Astrocyte (in vitro differentiated cells and primary cell): Measurements from ENCODE around the gene TANGO2.

ENCODE experiments used
- EZH2 ChIP-seq: IDR thresholded peaks from 2 replicates; pipeline ENCODE4 v1.6.1; 2012; ENCODE audit warnings: mild to moderate bottlenecking, low read length, inconsistent platforms; ENCODE audit not compliant: insufficient read depth
- TF ChIP-seq, protein P1 (sequence below): IDR thresholded peaks from 2 replicates; pipeline ENCODE4 v1.5.1; 2011; ENCODE audit warnings: low read depth, mild to moderate bottlenecking, inconsistent platforms, low read length, moderate library complexity; ENCODE audit not compliant: insufficient read depth

DNA sequence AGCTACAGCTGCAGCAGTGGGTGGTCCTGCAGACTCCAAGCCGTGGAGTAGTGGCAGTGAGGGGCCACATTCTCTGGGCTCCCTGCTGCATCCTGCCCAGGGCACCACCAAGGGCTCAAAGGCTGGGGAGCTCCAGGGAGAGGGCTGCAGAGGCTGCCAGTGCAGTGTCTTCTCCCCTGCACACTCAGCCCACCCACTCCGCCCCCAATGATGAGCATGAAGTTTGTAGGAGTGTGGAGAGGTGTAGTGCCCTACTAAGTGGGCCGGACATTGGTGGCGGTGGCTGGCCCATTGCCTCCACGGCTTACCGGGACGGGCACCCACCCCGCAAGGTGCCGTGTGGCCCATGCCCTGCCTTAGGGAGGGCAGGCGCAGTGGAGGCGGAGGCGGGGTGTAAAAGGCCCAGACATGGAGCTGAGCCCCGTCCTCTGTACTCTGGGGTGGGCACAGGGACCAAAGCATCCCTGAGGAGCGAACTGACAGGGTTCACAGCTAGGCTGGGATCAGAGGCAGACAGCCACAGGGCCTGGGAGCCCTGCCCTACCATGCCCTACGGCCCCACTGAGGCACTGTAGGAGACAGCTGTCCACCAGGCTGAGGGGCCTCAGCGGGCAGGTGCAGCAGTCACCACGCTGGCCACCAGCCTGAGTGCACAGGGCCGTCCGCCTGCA lies 23.2 kb upstream of the TANGO2 start:
- no peak for TF ChIP-seq EZH2
- TF ChIP-seq, protein P1, sequence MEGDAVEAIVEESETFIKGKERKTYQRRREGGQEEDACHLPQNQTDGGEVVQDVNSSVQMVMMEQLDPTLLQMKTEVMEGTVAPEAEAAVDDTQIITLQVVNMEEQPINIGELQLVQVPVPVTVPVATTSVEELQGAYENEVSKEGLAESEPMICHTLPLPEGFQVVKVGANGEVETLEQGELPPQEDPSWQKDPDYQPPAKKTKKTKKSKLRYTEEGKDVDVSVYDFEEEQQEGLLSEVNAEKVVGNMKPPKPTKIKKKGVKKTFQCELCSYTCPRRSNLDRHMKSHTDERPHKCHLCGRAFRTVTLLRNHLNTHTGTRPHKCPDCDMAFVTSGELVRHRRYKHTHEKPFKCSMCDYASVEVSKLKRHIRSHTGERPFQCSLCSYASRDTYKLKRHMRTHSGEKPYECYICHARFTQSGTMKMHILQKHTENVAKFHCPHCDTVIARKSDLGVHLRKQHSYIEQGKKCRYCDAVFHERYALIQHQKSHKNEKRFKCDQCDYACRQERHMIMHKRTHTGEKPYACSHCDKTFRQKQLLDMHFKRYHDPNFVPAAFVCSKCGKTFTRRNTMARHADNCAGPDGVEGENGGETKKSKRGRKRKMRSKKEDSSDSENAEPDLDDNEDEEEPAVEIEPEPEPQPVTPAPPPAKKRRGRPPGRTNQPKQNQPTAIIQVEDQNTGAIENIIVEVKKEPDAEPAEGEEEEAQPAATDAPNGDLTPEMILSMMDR: no peak
